Parathyroid adenoma (tissue), 2 donors: ENCODE data around the gene METTL5.

Experiments
- H2AFZ ChIP-seq: fragments of 300-600 bp; sonication (generic); one replicate; pipeline ENCODE4 v1.7.0; 2017; ENCODE audit warnings: antibody characterized with exemption, mild to moderate bottlenecking
- H3K27ac ChIP-seq: fragments of 300-600 bp; sonication (generic); one replicate; pipeline ENCODE4 v1.7.0; 2017
- H3K27me3 ChIP-seq: fragments of 300-600 bp; sonication (generic); one replicate; pipeline ENCODE4 v1.7.0; 2017; ENCODE audit warnings: low read length; ENCODE audit not compliant: control insufficient read depth, insufficient read depth
- H3K36me3 ChIP-seq: fragments of 300-600 bp; sonication (generic); one replicate; pipeline ENCODE4 v1.7.0; 2017; ENCODE audit warnings: low read length; ENCODE audit not compliant: control insufficient read depth, insufficient read depth
- H3K4me1 ChIP-seq: fragments of 300-600 bp; sonication (generic); one replicate; pipeline ENCODE4 v1.7.0; 2017; ENCODE audit warnings: control low read depth
- H3K4me2 ChIP-seq: fragments of 300-600 bp; sonication (generic); one replicate; pipeline ENCODE4 v1.7.0; 2017; ENCODE audit warnings: low read length
- H3K4me3 ChIP-seq: fragments of 300-600 bp; sonication (generic); one replicate; pipeline ENCODE4 v1.7.0; 2017; ENCODE audit warnings: low read depth, low read length
- H3K79me2 ChIP-seq: fragments of 300-600 bp; sonication (generic); one replicate; pipeline ENCODE4 v1.7.0; 2017; ENCODE audit warnings: control low read depth
- H3K9ac ChIP-seq: fragments of 300-600 bp; sonication (generic); one replicate; pipeline ENCODE4 v1.7.0; 2017; ENCODE audit warnings: mild to moderate bottlenecking
- H3K9me3 ChIP-seq: fragments of 300-600 bp; sonication (generic); one replicate; pipeline ENCODE4 v1.7.0; 2017; ENCODE audit warnings: low read length; ENCODE audit not compliant: control insufficient read depth
- TF ChIP-seq, protein P1 (sequence below): fragments of 300-600 bp; sonication (generic); IDR thresholded peaks from one replicate; pipeline ENCODE4 v1.7.0; 2017; ENCODE audit warnings: antibody characterized with exemption, mild to moderate bottlenecking
- donor health status: primary hyperparathyroidism.

The METTL5 gene

DNA sequence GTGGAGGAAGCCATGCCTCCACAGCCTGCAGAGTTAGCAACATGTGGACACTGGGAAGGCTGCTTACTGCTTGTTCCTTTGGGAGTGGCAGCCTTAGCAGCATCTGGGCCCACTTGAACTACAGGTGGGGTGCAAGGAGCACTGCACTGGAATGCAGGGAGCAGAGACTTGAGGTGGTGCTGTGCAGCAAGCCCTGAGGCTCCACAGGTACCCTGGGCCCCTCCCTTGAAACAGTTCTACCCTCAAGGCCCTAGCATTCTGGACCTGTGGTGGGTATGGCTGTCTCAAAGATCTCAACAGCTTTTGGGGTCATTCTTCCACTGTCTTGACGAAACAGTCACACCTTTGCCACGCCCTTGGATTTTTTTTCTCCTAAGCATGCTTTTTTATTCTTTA lies 16.0 kb upstream of the METTL5 start:
- Histone ChIP-seq H3K9me3 (no peaks in the 10 kb centered on the region), H3K79me2 (peaks cover 62% of the 10 kb centered on the region), H3K4me1 (peaks cover 8% of the 10 kb centered on the region), H3K9ac (no peak overlapping the region), H3K27ac (no peak overlapping the region), H2AFZ (no peak overlapping the region), H3K4me3 (no peak overlapping the region), H3K36me3 (no peaks in the 10 kb centered on the region), H3K4me2 (no peak overlapping the region), H3K27me3 (no peaks in the 10 kb centered on the region)
- TF ChIP-seq, protein P1, sequence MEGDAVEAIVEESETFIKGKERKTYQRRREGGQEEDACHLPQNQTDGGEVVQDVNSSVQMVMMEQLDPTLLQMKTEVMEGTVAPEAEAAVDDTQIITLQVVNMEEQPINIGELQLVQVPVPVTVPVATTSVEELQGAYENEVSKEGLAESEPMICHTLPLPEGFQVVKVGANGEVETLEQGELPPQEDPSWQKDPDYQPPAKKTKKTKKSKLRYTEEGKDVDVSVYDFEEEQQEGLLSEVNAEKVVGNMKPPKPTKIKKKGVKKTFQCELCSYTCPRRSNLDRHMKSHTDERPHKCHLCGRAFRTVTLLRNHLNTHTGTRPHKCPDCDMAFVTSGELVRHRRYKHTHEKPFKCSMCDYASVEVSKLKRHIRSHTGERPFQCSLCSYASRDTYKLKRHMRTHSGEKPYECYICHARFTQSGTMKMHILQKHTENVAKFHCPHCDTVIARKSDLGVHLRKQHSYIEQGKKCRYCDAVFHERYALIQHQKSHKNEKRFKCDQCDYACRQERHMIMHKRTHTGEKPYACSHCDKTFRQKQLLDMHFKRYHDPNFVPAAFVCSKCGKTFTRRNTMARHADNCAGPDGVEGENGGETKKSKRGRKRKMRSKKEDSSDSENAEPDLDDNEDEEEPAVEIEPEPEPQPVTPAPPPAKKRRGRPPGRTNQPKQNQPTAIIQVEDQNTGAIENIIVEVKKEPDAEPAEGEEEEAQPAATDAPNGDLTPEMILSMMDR: no peak

DNA sequence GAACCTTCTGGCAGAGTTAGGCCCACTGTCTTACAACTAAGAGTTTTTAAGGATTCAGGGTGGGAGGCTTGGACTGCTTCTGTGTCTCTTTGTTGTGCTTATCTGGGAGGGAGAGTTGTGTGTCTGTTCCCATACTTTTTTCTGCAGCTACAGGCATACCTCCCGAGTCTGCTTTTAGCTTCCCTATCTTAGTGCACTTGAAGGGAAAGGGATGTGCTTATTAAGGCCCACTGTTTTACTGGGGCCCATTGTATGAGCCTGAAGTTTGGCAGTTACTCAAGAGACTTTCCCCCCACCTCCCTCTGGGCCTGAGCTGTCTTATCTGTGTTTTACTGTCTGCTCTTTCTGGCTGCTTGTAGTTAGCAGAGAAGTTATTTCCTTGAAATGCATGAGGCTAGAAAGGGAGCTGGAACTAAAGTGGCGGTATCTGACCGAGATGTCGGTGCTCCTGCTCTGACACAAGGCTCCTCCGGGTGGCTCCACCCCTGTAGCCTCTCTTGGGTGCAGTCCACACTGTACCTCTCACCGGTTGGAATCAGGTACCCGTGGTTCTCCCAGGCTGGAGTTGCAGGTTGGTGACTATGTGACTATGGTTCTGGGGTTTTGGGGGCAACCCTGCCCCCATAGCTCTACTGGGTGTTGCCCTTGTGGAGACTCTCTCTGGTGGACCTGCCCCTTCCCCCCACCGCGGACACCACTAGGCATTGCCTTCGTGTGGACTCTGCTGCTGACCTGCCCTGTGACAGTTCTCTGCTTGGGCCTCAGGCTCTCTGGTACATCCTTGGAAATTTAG lies 15.4 kb upstream of the METTL5 start:
- Histone ChIP-seq H3K9me3 (no peaks in the 10 kb centered on the region), H3K4me1 (peaks cover 8% of the 10 kb centered on the region), H3K9ac (no peak overlapping the region), H2AFZ (no peak overlapping the region), H3K27ac (no peak overlapping the region), H3K79me2 (peaks cover 60% of the 10 kb centered on the region), H3K4me3 (no peak overlapping the region), H3K36me3 (no peaks in the 10 kb centered on the region), H3K27me3 (no peaks in the 10 kb centered on the region), H3K4me2 (no peak overlapping the region)
- TF ChIP-seq, protein P1: no peak

DNA sequence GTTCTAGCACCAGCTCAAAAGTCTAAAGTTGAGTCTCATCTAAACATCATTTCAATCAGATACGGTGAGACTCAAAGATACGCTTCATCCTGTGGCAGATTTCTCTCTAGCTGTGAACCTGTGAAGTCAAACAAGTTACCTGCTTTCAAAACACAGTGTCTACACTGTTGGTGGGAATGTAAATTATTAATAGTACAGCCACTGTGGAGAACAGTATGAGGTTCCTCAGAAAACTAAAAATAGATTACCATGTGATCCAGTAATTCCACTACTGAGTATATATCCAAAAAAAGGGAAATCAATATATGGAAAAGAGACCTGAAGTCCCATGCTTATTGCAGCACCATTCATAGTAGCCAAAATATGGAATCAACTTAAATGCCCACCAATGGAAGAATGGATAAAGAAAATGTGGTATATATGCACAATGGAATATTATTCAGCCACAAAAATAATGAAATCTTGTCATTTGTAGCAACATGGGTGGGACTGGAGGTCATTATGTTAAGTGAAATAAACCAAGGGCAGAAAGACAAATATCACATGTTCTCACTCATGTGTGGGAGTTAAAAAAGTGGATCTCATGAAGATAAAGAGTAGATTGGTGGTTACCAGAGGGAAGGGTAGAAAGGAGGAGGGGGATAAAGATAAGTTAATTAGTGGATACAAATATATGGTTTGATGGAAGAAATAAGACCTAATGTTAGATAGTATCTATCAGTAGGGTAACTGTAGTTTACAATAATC lies 14.2 kb upstream of the METTL5 start:
- Histone ChIP-seq H3K9me3 (no peaks in the 10 kb centered on the region), H3K9ac (no peak overlapping the region), H3K27me3 (no peaks in the 10 kb centered on the region), H2AFZ (no peak overlapping the region), H3K27ac (no peak overlapping the region), H3K4me1 (peaks cover 8% of the 10 kb centered on the region), H3K4me3 (no peak overlapping the region), H3K36me3 (no peaks in the 10 kb centered on the region), H3K4me2 (no peak overlapping the region), H3K79me2 (peaks cover 56% of the 10 kb centered on the region)
- TF ChIP-seq, protein P1: no peak

- no peak overlapping the region for H3K4me3 ChIP-seq
- no peak overlapping the region for H3K4me2 ChIP-seq
- H3K27me3 ChIP-seq: no peaks in the 10 kb centered on the region
- H3K36me3 ChIP-seq: no peaks in the 10 kb centered on the region
- H3K27ac ChIP-seq: no peak overlapping the region
- TF ChIP-seq, protein P1: no peak
- H2AFZ ChIP-seq: no peak overlapping the region
- H3K9me3 ChIP-seq: no peaks in the 10 kb centered on the region
- peaks cover 10% of the 10 kb centered on the region for H3K4me1 ChIP-seq
- H3K9ac ChIP-seq: no peak overlapping the region
- H3K79me2 ChIP-seq: peaks cover 66% of the 10 kb centered on the region
Observed at GRCh38 chr2:169834401-169834800, 9.7 kb upstream of the METTL5 start.
